ENCODE results near the gene NT5DC2.

Gene NT5DC2

GRCh38 chr3:52487788-52488691 is 45.6 kb downstream of the NT5DC2 start:
- DNase-seq (ENCODE audit: low spot score), result no peak

GRCh38 chr3:52487050-52487787 is 46.4 kb downstream of the NT5DC2 start:
- no peak for DNase-seq (ENCODE audit: low spot score)

- DNase-seq (ENCODE audit: low spot score), result no peak
These were observed 48.8 kb downstream of the NT5DC2 start for GRCh38 chr3:52484680-52485461.

GRCh38 chr3:52483577-52484381 is 49.9 kb downstream of the NT5DC2 start:
- DNase-seq (ENCODE audit: low spot score), result no peak

GRCh38 chr3:52483081-52483480 is 50.6 kb downstream of the NT5DC2 start:
- DNase-seq (ENCODE audit: low spot score), result no peak

- no peak for DNase-seq (ENCODE audit: low spot score)
These were observed 51.7 kb downstream of the NT5DC2 start for GRCh38 chr3:52481819-52482521.

- DNase-seq (ENCODE audit: low spot score), result no peak
These were observed 52.6 kb downstream of the NT5DC2 start for GRCh38 chr3:52480768-52481715.

GRCh38 chr3:52479877-52480575 is 53.6 kb downstream of the NT5DC2 start:
- no peak for DNase-seq (ENCODE audit: low spot score)

GRCh38 chr3:52479037-52479876 is 54.4 kb downstream of the NT5DC2 start:
- DNase-seq (ENCODE audit: low spot score), result no peak

GRCh38 chr3:52477796-52478095 is 55.9 kb downstream of the NT5DC2 start:
- no peak for DNase-seq (ENCODE audit: low spot score)

GRCh38 chr3:52477076-52477795 is 56.4 kb downstream of the NT5DC2 start:
- DNase-seq (ENCODE audit: low spot score), result no peak
